NCI-H510A (cell line): ENCODE results near the gene METTL14.

Experiments used
- DNase-seq: peaks from one replicate; lab custom pipeline; 2025; lab: John Stamatoyannopoulos, UW

Gene METTL14

DNA sequence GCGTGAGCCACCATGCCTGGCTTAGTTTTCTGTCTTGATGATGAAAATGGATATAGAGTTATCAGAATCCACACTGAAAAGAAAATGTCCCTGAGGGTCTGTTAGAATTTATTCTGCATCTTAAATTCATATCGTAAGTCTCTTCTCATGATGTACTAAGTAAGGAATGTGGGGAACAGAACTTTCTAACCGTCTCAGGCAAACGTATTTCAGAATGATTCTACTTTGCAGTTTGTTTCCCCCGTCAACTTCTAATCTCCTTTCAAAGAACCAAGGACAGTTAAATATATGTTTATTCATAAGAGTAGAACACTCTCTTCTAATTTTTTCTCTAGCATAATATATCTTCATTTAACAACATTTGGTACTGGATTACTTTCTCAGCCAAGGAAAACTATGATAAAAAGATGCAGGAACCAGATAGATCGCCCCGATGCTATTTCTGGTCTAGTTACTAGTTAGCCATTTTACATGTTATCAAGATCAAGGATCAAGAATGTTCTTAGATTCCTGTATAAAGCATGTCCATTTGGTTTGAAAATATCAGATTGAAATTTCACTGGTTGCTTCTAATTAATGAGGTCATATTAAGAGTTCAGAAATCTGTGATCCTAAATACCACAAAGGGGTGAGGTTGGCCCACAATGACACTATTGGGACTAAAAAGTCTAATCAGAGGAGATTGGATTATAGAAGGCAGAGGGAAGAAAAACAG, 49.5 kb downstream of the METTL14 start:
- DNase-seq: no peak

DNA sequence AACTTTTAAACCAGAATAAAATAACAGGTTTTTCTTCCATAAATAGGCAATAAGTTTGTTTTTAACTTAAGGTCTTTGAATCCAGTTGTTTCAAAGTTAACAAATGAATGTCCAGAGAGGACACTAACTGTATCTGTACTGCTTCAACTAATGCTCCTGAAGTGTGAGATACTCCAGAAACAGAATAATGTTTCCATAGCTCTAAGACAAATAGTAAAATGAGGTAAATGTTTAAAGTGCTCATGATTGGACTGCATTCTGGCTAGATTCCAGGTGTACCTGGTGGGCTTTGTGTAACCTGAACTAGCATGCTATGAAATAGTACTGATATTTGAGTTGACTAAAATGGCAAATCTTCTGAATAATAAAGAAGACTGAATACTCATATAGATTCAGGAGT, 51.7 kb downstream of the METTL14 start:
- DNase-seq: no peak

DNA sequence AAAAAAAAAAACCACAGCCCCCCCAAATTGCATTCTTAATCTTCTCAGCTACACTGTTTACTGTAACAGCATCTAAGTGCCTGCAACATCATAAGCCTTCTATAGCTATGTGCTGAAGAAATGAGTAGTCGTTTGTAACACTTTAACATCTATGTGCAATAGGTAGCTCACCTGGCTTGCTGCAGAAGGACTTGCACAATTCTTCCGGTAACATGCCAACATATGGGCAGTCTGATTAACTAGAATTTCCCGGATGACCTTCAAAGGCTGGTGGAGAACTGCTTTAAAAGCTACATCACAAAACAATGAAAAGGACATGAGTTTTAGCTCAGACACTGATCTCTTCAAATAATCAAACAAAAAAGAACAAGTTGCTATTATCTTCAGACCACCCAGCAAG, 52.9 kb downstream of the METTL14 start:
- DNase-seq: no peak

DNA sequence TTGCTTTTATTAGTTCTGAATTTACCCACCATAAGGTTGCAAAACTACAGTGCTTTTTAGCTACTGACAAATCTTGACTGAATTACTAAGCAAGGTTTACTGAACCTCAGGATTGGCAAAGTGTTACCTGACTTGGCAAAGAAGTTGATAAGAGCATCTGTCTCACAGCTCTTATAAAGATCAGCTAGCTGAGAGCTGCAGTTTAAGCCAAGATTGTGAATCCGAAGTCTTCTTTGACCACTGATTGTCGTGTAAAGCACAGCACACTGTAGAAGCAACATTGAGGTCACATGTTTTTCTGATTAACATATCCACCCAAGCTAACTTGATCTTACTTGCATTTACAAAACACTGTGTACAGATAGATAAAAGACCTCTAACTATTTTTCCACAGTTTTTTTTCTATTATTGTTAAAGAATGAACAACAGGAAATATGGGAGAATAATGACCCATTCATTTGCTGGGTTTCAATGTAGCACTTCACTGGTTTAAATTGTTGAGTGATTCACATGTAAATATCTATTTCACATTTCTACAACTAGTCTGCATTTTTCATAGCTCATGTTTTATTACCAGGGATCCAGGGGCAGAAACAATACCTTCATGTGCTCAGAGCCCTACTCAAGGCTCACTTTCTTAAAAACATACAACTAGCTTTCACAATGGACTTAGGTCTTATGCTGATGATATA, 54.0 kb downstream of the METTL14 start:
- DNase-seq: no peak

DNA sequence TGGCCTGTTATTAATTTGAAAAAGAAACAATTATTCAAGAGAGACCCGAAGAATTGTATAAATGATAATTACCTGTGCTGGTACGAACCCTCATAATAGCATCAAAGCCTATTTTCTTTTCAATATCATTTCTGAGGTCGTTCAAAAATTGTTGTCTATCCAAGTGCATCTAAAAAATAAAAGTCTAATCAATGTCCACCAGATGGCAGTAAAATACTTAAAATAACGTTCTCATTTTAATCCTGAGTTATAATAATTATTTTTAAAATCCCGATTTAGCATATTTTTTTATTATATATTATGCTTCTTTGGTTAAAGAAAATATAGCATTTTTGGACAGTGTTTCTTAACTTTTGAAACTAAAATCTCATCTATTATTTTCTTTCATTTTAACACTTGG, 55.7 kb downstream of the METTL14 start:
- no peak for DNase-seq

DNA sequence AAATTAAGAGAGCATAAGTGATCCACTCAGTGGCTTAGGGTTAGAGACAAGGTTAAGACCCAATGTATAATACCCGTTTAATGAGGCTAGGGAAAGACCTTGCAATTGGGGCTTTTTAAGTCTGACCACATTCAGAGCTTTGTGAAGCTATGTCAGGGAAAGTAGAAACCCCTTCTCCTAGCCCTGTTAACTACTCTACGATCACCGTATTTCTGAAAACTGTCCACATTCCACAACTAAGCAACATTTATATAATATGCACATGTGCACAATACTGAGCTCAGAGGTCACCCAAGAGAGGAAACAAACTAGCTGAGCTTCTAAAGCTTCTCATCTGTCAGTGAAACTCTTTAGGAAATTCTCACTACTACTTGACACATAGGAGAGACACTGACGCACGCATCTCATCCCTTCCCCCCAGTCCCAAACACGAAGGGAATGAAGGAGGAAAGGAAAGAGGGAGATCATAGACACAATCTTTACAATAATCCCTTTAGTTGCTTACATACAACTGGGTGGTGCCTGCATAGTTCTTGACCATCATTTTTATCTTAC, 56.2 kb downstream of the METTL14 start:
- DNase-seq: no peak

DNA sequence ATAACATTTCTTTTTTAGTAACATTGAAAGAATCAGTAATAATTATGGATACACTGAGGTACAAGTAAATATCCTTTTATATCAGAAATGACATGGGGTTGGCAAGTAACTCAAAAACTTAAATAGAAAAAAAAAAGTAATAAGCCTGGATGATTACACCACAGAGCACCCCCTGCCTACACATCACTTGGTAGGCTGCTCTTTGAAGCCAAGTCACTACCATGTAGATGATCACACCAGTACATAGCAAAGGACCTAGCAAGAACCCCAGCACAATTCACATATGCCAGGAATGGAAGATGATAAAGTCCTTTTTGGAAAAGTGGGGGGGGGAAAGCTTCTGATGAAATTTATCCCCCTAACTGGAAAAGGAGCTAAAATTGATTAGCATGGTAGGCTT, 56.9 kb downstream of the METTL14 start:
- DNase-seq: no peak

DNA sequence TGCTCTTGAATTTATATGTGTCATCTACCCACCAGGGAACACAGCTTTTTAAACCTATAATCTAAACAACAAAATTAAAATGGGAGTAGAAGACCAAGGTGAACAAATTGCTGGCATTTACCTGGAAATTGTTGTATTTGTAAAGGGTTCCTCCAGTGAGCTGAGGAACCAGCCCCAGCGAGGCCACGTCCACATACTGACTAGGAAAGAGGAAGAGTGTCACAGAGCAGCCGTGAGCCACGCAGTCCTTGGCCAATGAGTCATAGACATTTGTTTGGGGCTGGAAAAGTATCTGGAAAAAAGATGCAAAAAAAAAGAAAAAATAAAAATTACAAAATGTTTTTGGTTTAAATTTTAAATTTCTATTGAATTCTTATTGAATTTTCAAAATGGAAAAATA, 58.7 kb downstream of the METTL14 start:
- DNase-seq: no peak

DNA sequence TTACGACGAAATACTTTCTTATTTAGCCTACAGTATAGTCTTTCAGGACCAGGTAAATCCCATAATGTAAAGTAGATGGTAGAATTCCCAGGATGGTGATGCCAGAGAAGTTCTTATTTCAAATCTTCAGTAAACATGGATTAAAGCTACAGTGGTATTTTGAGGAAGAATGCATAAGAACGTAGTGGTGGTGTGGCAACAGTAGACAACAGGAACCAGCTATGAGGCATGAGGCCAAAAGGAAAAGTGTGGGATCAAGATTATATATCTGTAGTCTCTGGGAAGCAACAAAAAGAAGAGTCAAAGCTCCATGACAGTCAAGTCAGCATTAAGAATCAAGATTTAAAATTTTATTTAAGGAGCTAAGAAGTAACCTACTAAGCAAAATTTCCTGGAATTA, 60.2 kb downstream of the METTL14 start:
- no peak for DNase-seq

DNA sequence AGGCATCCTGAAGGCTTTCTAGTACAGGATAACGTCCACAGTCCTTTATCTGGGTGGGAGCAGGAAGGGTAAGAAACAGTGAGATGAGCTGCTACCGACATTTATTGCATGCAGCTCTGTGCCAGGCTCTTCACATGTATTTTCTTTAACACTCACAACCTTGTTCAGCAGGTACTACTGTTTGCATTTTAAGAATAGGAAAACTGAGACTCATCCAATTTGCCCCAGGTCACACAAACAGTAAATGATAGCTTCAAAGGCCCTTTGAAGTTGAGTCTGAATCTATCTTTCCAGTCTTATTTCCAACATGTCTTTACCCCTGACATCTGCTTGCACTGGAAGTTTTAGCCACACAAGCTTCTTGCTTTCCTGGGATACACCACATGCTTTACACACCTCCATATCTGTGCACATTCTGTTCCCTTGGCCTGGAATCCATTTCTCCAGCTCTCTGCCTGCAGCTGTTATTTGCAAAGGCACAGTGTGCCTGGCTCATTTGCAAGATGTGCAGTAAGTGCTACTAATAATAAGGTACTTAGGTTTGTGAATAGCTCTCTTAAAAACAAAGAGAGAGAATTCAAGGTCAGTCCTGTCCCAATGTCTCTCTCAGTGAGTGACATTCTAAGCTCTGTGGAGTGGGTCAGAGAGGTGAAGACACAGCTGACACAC, 61.2 kb downstream of the METTL14 start:
- DNase-seq: no peak

DNA sequence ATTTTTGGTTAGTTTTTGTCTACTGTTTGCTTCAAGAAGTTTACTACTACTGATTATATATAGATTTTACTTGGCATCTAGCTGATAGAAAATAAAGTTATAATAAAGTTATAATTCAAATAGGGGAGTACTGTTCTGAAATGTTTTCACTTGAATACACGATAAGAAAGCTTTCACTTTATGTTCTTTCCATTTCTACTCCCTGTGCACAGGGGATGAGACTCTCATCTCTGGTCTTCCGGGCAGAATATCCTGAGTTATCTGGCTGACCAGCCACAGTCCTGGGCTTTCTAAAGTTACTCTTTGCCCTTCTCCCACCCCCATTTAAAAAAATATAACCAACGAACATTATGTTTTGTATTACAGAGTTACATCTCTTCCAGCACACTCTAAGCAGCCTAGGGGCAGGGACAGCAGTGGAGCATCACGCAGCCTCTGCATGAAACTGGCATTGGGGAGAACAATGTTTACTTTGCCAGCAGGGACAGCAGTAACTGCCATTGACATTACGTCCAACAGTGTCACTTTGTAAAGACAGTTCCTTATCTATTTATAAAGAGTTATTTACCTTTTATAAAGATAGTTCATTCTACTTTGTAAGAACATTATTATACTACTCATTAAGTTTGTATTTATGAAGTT, 64.3 kb downstream of the METTL14 start:
- no peak for DNase-seq

DNA sequence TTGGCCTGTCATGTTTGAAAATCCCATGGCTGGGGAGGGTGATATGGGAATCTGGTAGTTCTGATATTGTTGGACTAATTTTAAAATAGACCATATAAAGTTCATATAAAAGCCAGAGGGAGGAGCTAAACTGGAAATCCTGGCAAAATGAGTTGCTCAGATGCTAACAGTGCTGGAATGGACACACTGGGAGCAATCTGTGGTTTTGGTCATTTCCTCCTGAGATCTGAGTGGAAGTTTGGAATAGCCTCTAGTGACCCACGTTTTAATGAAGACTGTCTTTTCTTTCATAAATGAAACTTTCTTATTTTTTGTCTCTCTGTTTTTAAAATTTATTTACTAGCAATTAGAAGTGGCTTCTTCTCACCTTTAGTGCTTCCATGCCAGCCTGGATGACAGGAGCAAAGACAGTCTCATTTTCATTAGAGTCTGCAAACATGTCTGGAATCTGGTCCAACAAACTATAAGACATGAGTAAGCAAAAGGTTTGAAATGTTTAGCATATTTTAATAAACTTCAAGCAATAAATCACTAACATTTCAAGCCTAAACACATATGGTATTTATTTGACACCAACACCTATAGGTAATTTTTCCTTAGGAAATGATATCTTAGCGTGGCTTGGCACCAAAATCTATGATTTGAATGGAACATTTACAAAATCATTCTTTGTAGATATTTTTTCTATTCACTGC, 66.6 kb downstream of the METTL14 start:
- no peak for DNase-seq

DNA sequence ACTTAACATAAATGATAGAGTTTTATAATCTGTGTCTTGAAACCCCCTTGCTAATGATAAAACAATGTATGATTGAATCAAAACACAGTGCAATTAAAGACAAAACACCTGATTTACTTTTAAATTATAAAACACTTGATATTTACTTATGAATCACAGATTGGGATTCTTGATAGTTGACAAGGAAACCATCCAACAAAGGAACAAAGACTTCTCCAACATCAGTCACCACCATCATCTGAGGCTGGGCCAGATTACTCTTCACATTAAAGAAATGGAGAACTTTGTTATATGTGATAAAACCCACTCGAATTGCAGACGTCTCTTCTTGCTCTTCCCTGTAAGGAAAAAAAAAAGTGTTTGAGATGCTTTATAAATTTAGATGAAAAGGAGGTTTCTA, 67.4 kb downstream of the METTL14 start:
- no peak for DNase-seq

DNA sequence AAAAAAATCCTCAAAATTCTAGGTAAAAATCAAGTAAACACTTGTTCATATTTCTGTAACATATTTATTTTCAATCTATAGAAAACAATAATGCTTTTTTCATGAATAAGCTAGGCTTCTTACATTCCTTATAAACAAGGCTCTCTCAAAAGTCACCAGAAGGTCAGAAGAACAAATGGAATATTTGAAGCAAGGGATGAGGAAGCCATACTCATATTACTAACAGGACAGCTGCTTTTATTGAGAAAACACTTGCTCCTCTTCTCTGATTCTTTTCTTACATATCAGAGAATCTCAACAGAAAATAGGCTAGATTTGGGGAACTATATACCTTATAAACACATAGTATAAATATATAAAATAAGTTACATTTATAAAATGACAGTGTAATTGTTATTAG, 67.9 kb downstream of the METTL14 start:
- DNase-seq: no peak

DNA sequence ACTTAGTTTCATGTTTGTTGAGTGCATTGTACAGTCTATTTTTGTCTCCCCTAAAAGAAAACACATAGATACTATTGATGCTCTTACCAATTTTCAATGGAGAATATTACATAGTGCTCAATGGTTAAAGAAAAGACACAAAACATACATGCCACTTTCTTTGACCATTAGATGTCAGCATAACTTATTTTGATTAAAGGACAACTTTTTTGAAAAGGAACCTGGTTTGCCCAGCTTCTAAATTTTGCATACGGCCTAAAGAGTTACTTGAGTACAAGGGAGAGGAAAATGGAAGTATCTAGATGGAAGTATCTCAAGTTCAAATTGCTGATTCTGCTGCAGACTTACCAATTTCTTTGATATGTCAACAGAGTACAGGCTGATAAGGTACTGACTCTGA, 68.5 kb downstream of the METTL14 start:
- DNase-seq: no peak

DNA sequence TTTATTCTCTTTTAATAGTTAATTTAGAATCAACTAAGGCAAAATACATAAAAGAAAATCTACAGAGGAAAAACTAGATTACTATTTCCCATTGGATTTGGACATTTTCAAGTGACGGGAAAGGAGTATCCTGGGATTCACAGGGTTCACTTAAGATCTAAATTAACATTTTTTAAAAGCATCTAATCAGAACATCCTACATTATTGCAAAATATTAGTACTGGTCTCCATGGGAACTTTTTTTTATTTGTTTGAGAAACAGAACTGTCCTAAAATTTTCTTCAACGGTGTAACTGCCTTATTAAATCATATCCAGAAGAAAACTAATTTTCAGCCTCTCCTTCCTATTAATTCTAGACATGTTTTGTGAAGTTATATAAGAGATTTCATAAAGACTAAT, 69.7 kb downstream of the METTL14 start:
- no peak for DNase-seq

DNA sequence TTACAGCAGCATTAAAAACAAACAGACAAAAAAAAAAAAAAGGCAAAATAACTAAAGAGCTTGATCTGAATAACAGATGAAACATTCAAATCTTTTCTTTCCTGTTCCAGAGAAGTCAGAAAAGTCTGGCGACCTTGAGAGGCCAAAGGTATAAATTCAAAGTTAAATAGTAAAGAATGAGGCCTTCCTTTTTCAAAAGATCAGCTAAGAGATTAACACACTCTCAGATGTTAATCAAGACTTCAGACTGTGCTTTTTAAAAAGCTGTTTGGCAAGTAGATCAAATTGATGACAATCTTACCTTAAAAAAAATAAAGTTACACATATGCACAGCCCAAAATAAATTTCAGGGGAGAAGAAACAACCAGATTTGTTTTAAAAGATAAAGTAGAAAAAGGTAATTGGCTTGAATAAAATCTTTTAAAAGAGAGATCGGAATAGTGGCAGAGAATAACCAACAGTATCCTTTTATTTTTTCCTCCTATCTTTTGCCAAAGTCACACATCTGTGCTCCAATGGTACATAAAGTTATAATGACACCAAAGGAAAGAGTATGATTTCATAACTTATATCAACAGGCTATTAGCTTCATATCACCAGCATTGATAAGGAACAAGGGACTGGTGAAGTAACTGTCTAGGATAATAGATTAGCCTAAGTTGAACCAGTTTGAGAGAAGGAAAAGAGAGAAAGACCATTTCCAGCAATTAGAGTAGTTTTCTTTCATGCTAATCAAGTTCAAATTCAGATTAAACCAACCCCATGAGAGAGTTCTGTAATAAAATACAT, 70.4 kb downstream of the METTL14 start:
- no peak for DNase-seq

DNA sequence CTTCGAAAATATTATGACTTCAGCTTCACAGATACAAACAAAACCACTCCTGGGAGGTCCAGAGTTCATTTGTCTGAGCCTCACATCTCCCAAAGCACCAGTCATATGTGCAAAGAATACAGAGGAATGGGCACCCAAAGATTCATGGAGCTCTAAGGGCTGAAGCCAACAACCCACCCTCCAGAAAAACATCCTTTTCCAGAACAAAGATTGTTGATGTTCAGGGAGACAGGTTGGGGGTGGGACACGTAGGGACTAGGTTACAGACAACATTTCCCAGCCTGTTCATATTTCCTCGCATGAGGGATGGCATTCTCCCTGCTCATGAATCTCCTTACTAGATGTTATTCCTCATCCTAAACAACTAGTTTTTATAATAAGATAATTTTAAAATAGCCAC, 71.2 kb downstream of the METTL14 start:
- DNase-seq: no peak

DNA sequence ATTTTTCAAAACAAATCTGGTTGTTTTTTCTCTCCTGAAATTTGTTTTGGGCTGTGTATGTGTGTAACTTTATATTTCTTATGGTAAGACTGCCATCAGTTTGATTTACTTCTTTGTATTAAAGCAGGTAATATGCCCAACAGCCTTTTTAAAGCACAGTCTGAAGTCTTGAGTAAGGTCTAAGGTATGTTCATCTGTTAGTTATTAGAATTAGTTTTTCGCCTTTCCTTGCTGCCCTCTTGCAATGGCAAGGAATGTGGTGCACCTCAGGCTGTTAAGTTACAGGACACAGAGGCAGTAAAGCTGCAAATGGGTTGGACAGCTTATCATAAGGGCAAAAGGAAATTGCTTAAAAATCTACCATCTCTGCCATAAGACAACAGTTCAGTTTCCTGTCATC, 71.8 kb downstream of the METTL14 start:
- DNase-seq: no peak

DNA sequence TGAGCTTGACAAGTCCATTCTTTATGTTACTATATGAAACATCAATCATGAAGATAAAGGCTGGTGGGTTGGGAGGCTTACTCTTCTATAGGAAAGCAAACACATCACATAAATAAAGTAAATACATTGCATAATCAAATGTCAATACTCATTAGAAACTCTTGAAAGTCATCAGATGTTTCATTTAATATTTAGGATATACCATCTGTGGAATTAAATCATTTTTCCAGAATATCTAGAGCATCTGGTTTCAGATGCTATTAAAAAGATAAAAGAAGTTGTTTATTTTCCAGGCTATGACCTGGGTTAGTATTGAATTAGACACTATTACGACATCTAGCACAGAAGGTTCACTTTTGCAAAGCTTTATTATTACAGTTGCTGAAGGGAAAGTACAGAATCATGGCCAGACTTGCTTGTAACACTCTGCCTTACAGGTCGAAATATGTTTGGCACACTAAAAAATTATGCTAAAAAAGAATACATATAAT, 72.6 kb downstream of the METTL14 start:
- DNase-seq: no peak

DNA sequence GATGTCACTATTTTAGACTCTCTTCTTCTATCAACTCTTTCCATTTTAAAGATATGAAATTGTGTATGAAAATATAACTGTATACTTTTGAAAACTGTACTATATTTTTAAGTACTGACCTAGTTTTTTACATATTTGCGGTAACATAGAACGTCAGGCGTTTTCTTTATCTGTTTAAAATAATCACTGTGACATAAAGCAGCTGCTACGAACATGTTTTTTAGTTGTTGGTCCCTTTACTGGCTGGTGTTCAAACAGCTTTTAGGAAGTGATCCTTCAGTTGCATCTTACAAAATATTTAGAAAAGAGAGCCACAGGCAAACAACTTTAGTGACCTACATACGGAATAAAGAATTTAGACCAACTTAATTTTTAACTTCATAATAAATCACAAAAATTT, 73.1 kb downstream of the METTL14 start:
- no peak for DNase-seq
